DOHH2 (cell line): ENCODE measurements around the gene IFITM1.

Source experiments
- H3F3A ChIP-seq: fragments of 200-600 bp; sonication (generic), shearing (Covaris generic); 2 replicates; pipeline ENCODE4 v1.6.0; 2016; ENCODE audit warnings: antibody characterized with exemption, mild to moderate bottlenecking; ENCODE audit not compliant: control insufficient read depth, insufficient read depth
- H3K27ac ChIP-seq: fragments of 200-600 bp; sonication (generic); 2 replicates; pipeline ENCODE4 v1.5.1; 2014; ENCODE audit warnings: low read depth, mild to moderate bottlenecking, low read length, moderate library complexity
- H3K27me3 ChIP-seq: fragments of 200-600 bp; sonication (generic); 2 replicates; pipeline ENCODE4 v1.6.1; 2014; ENCODE audit warnings: mild to moderate bottlenecking, low read length, mixed read lengths; ENCODE audit not compliant: control insufficient read depth
- H3K36me3 ChIP-seq: fragments of 200-600 bp; sonication (generic); 2 replicates; pipeline ENCODE4 v1.6.1; 2014; ENCODE audit warnings: mild to moderate bottlenecking, low read length, moderate library complexity, mixed read lengths; ENCODE audit not compliant: control insufficient read depth
- H3K4me1 ChIP-seq: fragments of 200-600 bp; sonication (generic); 2 replicates; pipeline ENCODE4 v1.6.1; 2014; ENCODE audit warnings: mild to moderate bottlenecking, low read length, mixed read lengths; ENCODE audit not compliant: control insufficient read depth
- H3K4me2 ChIP-seq: fragments of 200-600 bp; sonication (generic); 2 replicates; pipeline ENCODE4 v1.6.0; 2014; ENCODE audit warnings: mild to moderate bottlenecking, low read length, moderate library complexity
- H3K4me3 ChIP-seq: fragments of 200-600 bp; sonication (generic); 2 replicates; pipeline ENCODE4 v1.5.1; 2014; ENCODE audit warnings: mild to moderate bottlenecking, low read length, mixed read lengths
- H3K79me2 ChIP-seq: fragments of 200-600 bp; sonication (generic); 2 replicates; pipeline ENCODE4 v1.6.1; 2014; ENCODE audit warnings: mild to moderate bottlenecking, low read length, mixed read lengths; ENCODE audit not compliant: control insufficient read depth
- H3K9me2 ChIP-seq: fragments of 200-600 bp; sonication (generic); replicated peaks from 2 replicates; pipeline ENCODE4 v1.6.1; 2014; ENCODE audit warnings: mild to moderate bottlenecking, low read length, mixed read lengths; ENCODE audit not compliant: control insufficient read depth
- H3K9me3 ChIP-seq: fragments of 200-600 bp; sonication (generic); 2 replicates; pipeline ENCODE4 v1.6.1; 2014; ENCODE audit warnings: antibody characterized with exemption, low read length, mixed read lengths; ENCODE audit not compliant: control insufficient read depth, insufficient read depth
- H4K20me1 ChIP-seq: fragments of 200-600 bp; sonication (generic); 2 replicates; pipeline ENCODE4 v1.6.0; 2014; ENCODE audit warnings: low read depth, mild to moderate bottlenecking, antibody characterized with exemption, low read length, moderate library complexity; ENCODE audit not compliant: control insufficient read depth, insufficient read depth
- EZH2phosphoT487 ChIP-seq: fragments of 200-600 bp; sonication (generic); IDR thresholded peaks from 2 replicates; pipeline ENCODE4 v1.6.1; 2017; ENCODE audit warnings: borderline replicate concordance, mild to moderate bottlenecking, antibody characterized with exemption, low read length, moderate library complexity, mixed read lengths
- TF ChIP-seq, protein P1 (sequence below): fragments of 200-600 bp; sonication (generic); IDR thresholded peaks from one replicate; pipeline ENCODE4 v1.5.1; 2014; ENCODE audit warnings: antibody characterized with exemption, mild to moderate bottlenecking, low read depth, low read length; ENCODE audit not compliant: poor library complexity, severe bottlenecking

The IFITM1 gene

DNA sequence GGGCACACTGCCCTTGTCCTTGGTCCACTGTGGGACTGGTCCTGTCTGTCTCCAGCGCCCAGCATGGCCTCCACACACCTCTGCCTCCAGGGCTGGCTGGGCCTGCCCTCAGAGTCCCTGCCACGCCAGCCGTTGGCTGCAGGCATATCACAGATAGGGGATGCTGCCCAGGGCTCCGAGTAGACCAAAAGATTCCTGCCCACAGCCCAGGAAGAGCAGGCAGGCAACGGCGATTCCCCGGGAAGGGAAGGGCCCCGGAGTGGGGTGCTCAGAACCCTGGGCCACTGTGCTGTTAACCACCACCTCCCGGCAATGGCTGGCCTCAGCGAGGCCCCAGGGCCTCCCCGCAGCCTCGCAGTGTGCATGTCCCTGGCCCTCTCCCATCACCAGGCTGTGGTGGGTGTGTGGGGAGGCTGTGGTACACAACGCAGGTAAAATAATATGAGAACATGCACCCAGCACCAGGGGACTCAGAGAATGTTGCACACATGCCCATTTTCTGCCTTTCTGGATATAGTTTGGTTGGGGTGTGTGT, 16.7 kb upstream of the IFITM1 start:
- Histone ChIP-seq H3K36me3 (no peaks in the 10 kb centered on the region), H3K4me3 (no peak overlapping the region), H3K9me3 (no peaks in the 10 kb centered on the region), H3K27ac (no peak overlapping the region), H3K4me1 (no peaks in the 10 kb centered on the region), H3F3A (no peaks in the 10 kb centered on the region), H3K27me3 (peaks cover 6% of the 10 kb centered on the region; the same call in 1 of the 2 replicates), H3K9me2 (no peaks in the 10 kb centered on the region), H4K20me1 (no peaks in the 10 kb centered on the region), H3K79me2 (no peaks in the 10 kb centered on the region), H3K4me2 (no peak overlapping the region)
- TF ChIP-seq EZH2phosphoT487 = no peak
- TF ChIP-seq, protein P1, sequence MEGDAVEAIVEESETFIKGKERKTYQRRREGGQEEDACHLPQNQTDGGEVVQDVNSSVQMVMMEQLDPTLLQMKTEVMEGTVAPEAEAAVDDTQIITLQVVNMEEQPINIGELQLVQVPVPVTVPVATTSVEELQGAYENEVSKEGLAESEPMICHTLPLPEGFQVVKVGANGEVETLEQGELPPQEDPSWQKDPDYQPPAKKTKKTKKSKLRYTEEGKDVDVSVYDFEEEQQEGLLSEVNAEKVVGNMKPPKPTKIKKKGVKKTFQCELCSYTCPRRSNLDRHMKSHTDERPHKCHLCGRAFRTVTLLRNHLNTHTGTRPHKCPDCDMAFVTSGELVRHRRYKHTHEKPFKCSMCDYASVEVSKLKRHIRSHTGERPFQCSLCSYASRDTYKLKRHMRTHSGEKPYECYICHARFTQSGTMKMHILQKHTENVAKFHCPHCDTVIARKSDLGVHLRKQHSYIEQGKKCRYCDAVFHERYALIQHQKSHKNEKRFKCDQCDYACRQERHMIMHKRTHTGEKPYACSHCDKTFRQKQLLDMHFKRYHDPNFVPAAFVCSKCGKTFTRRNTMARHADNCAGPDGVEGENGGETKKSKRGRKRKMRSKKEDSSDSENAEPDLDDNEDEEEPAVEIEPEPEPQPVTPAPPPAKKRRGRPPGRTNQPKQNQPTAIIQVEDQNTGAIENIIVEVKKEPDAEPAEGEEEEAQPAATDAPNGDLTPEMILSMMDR = no peak

DNA sequence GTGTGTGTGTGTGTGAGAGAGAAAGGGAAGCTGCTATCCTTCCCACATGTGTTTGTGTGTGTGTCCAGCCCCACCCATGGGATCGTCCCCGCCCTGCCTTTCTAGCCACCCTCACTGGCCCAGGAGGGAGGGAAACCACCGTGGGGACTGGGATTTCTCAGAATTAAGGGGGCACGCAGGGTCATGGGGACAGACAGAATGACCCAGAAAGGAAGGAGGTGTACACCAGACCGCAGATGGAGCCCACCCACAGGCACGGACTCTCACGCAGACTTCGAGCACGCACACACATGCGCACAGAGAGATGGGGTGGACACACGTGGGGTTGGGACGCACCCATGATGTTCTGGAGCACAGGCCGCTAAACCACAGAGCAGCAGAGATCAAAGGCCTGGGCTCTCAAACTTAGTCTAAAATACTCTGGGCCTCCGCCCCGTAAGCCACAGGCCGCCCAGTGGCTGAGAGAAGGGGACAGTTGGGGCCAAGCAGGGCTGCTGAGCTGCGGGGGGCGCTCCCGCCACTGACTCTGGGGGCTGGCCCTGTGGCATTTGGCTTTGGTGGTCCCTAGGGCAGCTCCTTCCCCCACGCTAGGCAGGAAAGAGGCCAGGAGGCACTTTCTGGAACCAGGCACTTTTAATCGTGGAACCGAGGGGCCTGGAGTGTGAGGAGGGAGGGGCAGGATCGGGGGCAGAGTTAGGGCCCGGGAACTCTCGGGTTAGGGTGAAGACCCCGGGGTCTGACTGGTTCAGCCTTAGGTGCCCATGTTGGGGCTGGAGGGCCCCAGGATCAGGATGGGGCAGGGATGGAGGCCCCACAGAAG, 16.0 kb upstream of the IFITM1 start:
- no peak overlapping the region for H3K4me3 ChIP-seq
- no peak overlapping the region for H3K4me2 ChIP-seq
- no peaks in the 10 kb centered on the region for H4K20me1 ChIP-seq
- H3K27ac ChIP-seq = no peak overlapping the region
- no peaks in the 10 kb centered on the region for H3F3A ChIP-seq
- no peaks in the 10 kb centered on the region for H3K9me2 ChIP-seq
- H3K27me3 ChIP-seq = peaks cover 6% of the 10 kb centered on the region; the same call in 1 of the 2 replicates
- H3K36me3 ChIP-seq = no peaks in the 10 kb centered on the region
- TF ChIP-seq, protein P1 = no peak
- TF ChIP-seq EZH2phosphoT487 = no peak
- peaks cover 3% of the 10 kb centered on the region for H3K4me1 ChIP-seq
- no peaks in the 10 kb centered on the region for H3K9me3 ChIP-seq
- no peaks in the 10 kb centered on the region for H3K79me2 ChIP-seq

DNA sequence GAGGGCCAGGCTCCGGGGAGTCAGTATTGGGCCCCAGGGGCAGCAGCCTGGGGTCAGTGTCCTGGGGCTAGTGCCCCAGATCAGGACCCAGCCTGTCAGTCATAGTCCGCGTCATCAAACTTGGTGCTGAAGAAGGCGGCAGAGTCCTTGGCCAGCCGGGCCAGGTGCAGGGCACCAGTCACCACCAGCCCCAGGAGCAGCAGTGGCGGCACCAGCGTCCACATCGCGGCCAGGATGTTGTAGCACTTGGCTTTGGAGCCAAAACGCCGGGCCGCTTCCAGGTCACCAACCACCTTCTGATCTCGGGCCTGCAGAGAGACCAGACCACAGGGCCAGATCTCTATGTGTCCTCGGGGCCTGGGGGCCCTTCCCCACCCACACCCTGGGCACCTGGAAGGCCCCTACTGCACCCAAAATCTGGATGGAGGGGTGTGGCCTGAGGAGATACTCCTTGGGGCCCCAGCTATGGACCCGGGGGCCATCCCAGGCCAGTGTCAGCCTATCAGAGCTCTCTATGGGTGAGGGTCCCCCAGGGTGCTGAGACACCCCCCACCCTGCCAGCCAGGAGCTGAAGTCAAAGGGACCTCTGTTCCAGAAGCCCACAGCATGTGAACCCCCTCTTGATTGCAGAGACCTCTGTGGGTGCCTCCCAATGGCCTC, 15.3 kb upstream of the IFITM1 start:
- H3K36me3 ChIP-seq = no peaks in the 10 kb centered on the region
- H3K27me3 ChIP-seq = peaks cover 6% of the 10 kb centered on the region; the same call in 1 of the 2 replicates
- H3K4me1 ChIP-seq = peaks cover 10% of the 10 kb centered on the region
- H4K20me1 ChIP-seq = no peaks in the 10 kb centered on the region
- no peaks in the 10 kb centered on the region for H3K9me2 ChIP-seq
- no peak overlapping the region for H3K4me3 ChIP-seq
- no peak overlapping the region for H3K27ac ChIP-seq
- peaks cover 2% of the 10 kb centered on the region; the same call in 1 of the 2 replicates for H3F3A ChIP-seq
- no peaks in the 10 kb centered on the region for H3K9me3 ChIP-seq
- H3K4me2 ChIP-seq = no peak overlapping the region
- no peaks in the 10 kb centered on the region for H3K79me2 ChIP-seq
- no peak for TF ChIP-seq EZH2phosphoT487
- TF ChIP-seq, protein P1 = no peak
